K562 treated with DMSO at 1 percent for 24 hours (cell line): ENCODE measurements around the gene APLF. TPM values are rescaled to one million over a fixed set of nuclear protein-coding genes. Genes with fewer than 3 reads are reported as not detected.

Source experiments
- total RNA-seq: library from RNA; unstranded; fragments of 300-600 nt; gene quantifications from 2 replicates; pipeline ENCODE4 v1.2.3, GENCODE V29; 2022; ENCODE audit warnings: low read depth; ENCODE audit not compliant: insufficient read depth

The APLF gene
- 0.86 and 1.6 TPM in 2 replicates for total RNA-seq

GRCh38 chr2:68467077-68467960 lies at the start of gene APLF, which contains the start of gene FBXO48:
Gene APLF (plus strand): TSS chr2:68467585. CDS start chr2:68467732, 147 bp downstream.
Gene FBXO48 (minus strand): TSS chr2:68467294. CDS start chr2:68465145, 2,149 bp downstream.

Other genes with a start within 250 kb of the APLF start
- gene PPP3R1, start 215.1 kb upstream of the APLF start, total RNA-seq: 31.9 and 36.8 TPM in 2 replicates
- 3.7 and 4.5 TPM in 2 replicates for gene CNRIP1, start 147.6 kb upstream of the APLF start, total RNA-seq
- gene PLEK, start 102.3 kb upstream of the APLF start, total RNA-seq: 0.45 and 0.76 TPM in 2 replicates
- 0.82 and 1.1 TPM in 2 replicates for gene FBXO48, start 291 bp upstream of the APLF start, total RNA-seq
- gene PROKR1, start 176.0 kb downstream of the APLF start, total RNA-seq: 0.14 and 0.30 TPM in 2 replicates